CD4-positive, alpha-beta T cell treated with Interleukin-15 for 4 hours (primary cell): Measurements from ENCODE around the gene DCANP1.

Source experiments
- DNase-seq: peaks from one replicate; pipeline ENCODE4 v3.0.0-alpha.2; 2020; ENCODE audit warnings: low spot score

Gene DCANP1

GRCh38 chr5:135456238-135457099, 9.3 kb upstream of the DCANP1 start:
- DNase-seq, result peak; percentile 9

DNA sequence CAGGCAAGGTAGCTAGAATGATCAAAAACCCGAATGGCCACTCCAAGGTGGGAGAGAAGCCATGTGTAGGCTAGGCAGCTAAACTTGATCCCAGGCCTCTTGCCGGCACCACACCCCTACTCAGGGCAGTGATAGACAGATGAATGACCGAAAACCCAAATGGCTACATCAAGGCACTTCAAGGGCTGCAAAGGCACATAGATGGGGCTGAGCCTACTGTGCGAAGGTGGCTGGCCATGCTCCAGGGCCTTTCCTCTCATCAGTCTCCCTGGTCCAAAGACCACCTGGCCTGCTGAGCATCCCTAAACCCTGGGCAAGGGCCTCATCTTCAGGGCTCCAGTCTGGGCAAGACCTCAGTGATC, 8.7 kb upstream of the DCANP1 start:
- no peak for DNase-seq

DNA sequence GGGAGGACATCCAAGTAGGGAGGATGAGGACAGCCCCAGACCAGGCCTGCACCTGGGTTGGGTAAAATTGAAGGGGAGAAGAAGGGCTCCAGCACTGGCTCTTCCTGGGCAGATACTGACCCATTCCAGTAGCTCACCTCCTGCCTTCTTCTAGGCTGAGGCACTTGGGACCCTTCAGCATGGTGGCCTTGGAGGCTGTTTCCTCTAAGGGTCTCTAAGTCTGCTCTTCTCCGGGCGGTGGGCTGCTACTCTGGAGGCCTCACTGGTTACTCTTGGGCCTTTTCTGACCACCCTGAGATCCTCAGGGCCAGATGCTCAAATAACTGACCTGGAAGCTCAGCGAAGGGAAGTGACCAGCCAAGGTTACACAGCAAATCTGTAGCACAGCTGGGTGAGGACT, 7.8 kb upstream of the DCANP1 start:
- DNase-seq, result no peak

DNA sequence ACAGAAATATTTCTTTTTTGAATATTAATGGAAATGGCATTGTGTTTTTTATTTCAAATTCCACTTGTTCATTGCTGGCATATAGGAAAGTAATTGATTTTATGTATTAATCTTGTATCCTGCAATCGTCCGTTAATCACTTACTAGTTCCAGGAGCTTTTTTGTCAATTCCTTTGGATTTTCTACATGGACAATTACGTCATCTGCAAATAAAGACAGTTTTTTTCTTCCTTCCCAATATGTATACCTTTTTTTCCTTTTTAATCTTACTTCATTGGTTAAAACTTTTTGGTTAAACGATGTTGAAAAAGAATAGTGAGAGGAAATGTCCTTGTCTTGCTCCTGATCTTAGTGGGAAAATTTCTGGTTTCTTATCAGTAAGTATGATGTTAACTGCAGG, 6.5 kb upstream of the DCANP1 start:
- no peak for DNase-seq

- DNase-seq, result no peak
Observed at GRCh38 chr5:135452321-135453030, 5.3 kb upstream of the DCANP1 start, which contains the start of gene TIFAB. Gene TIFAB, minus strand, starts transcription at chr5:135452351. Its CDS starts 2,412 bp downstream, at chr5:135449939.

GRCh38 chr5:135451581-135452320, 4.6 kb upstream of the DCANP1 start:
- no peak for DNase-seq

- no peak for DNase-seq
Observed at GRCh38 chr5:135450952-135451351, 3.8 kb upstream of the DCANP1 start.

GRCh38 chr5:135450336-135450735, 3.2 kb upstream of the DCANP1 start:
- no peak for DNase-seq

DNA sequence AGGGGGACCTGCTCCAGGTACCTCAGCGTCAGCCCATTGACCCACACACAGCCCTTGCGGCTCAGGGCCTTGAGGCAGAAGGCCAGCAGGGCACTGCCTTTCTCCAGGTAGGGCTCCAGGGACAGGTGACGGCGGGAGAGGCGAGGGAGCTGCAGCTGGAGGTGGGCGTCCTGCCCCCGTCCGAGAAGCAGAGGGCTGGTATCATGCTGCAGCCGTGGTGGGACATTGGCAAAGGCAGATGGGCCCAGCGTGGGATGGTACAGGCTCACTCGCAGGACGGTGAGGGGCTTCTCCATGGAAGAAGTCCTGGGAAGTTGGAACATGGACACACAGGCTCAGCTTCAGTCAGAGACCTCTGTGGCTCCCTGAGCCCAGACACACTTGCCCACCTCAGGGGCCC, 2.5 kb upstream of the DCANP1 start:
- no peak for DNase-seq

GRCh38 chr5:135448791-135449507, 1.8 kb upstream of the DCANP1 start:
- no peak for DNase-seq

- DNase-seq, result no peak
Observed at GRCh38 chr5:135448071-135448739, 1.1 kb upstream of the DCANP1 start.

- DNase-seq, result no peak
Observed at GRCh38 chr5:135446615-135447014, 533 bp downstream of the DCANP1 start.

DNA sequence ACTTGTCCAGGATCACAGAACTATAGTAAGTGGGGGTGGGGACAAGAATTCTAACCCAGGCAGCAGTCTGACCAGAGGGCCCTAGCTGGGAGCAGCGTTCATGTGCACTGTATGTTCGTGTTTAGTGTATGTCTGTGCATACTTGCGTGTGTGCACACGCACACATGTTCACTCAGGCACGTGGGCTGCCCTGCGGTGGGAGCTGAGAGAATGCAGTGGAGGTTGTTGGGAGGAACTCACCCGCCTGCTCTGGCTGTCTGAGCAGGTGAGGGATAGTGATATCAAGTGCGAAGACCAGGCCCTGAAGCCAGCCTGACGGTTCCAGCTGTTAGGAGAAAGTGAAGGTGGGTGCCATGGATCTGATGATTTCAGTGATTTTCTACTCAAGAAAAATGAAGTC, 942 bp downstream of the DCANP1 start:
- DNase-seq, result no peak

- no peak for DNase-seq
Observed at GRCh38 chr5:135445306-135445985, 1.7 kb downstream of the DCANP1 start.

- DNase-seq, result no peak
Observed at GRCh38 chr5:135444881-135445280, 2.3 kb downstream of the DCANP1 start.

DNA sequence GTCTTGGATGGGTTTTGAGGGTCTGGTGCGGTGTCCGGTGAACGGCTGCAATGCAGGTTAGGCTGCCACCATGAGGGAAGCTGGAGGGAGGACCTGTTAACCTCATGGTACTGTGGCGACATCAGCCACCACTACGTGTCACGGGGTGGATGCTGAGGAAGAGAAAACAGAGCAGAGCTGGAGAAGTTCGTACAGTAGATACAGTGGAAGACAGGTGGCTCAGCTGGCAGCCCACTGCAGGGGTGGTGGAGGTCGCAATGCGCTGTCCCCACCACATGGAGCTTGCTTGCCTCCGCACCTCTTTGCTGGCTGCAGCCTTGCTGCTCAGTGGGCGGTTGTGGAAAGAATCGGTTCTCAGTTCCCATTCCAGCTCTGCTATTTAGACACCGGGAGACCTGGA, 2.8 kb downstream of the DCANP1 start:
- DNase-seq, result no peak

DNA sequence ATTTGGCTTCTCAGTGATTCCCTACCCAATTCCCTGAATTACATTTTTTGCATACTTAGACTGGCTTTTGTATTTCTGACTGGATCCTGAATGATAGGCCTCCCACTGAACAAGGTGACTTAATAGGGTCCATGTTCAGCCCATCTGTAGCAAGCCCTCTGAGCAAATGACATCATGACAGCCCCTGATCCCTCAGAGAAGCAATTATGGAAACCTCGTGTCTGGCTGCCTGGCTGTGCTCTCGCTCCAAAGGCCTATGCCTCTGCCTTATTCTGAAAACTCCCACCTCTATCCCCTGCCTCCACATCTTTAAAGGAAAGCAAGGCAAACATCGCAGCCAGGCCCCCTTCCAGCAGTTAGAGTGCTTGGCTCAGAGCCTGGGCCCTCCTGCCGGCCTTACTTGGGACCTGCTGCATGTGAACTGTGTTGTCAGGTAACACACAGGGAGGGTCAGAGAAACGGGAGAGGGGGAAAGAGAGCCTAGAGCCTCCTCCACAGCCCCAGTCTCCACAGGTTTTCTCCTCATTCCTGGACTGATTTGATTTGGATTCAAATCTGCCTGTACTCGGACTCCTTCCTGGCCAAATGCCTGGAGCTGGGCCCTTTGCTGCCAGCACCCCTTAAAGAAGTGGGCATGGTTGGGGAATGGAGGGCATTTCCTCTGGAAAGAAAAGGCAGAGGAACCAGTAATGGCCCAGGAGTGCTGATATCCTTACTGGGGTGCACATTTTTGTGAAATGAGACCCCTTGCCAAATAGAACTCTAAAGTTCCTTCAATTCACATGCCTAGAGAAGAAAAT, 3.8 kb downstream of the DCANP1 start:
- no peak for DNase-seq

GRCh38 chr5:135442431-135443160, 4.6 kb downstream of the DCANP1 start:
- DNase-seq, result no peak

DNA sequence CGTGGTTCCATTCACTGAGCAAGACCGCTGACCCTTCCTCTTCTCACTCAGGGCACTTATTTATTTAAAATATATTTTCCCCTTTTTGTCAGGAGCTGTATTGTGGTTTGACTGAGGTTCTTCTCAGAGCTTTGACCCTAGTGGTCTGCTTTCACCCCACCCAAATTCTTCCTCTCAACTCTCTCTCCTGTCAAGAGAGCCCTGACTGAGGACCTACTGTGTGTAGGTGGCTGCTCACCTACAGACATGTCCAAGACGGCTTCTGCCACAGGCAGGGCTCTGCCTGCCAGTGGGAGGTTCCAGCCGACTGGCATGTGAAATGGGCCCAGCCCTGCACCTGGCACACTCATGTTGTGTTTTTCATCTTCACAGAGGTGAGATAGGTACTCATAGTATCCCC, 5.2 kb downstream of the DCANP1 start:
- DNase-seq, result no peak
